ENCODE measurements around the gene ELFN2.

DNA sequence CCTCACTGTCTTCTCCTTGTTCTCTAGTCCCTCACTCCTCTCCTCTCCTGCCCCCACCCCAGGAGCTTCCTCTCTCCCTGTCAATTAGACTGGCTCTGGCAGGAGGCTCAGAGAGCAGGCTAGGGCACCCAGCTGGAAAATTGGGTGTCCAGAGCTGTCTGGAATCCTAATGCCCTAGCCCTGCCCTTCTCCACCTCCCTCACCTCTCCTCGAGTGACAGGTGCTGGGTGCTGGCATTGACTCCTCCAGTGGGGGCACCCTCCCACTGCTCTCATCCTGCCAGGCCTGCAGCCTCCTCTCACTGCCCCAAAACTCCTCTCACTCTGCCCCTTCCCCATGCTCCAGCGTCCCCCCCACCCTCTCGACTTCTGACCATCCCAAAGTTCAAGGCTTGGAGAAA, 76.0 kb downstream of the ELFN2 start:
- no peak for TF ChIP-seq TAF1 (IDR thresholded peaks at IDR 0.05; ENCODE audit: low read depth)
- no peak for TF ChIP-seq EP300 (IDR thresholded peaks at IDR 0.05; ENCODE audit: borderline replicate concordance)
- no peak for TF ChIP-seq REST (IDR thresholded peaks at IDR 0.05; ENCODE audit: low read depth)
- TF ChIP-seq YY1 (IDR thresholded peaks at IDR 0.05; ENCODE audit: low read depth) = no peak
- TF ChIP-seq CEBPB (IDR thresholded peaks at IDR 0.05) = no peak
- 0 out of 2 replicates have a peak, but pooled peaks have one; percentile 15 for TF ChIP-seq TCF12 (IDR thresholded peaks at IDR 0.05; ENCODE audit: low read depth)
- TF ChIP-seq RAD21 (IDR thresholded peaks at IDR 0.05; ENCODE audit: low read depth) = no peak; the same call in 1 of the 2 replicates

Data from Ishikawa (cell line).